ENCODE results near the gene SPATS2. TPM values are rescaled to one million over a fixed set of nuclear protein-coding genes. Genes with fewer than 3 reads are reported as not detected.

The SPATS2 gene
- total RNA-seq, 6 experiments from 2014 or later = 33.4 to 64.4 (median 50.9) TPM

DNA sequence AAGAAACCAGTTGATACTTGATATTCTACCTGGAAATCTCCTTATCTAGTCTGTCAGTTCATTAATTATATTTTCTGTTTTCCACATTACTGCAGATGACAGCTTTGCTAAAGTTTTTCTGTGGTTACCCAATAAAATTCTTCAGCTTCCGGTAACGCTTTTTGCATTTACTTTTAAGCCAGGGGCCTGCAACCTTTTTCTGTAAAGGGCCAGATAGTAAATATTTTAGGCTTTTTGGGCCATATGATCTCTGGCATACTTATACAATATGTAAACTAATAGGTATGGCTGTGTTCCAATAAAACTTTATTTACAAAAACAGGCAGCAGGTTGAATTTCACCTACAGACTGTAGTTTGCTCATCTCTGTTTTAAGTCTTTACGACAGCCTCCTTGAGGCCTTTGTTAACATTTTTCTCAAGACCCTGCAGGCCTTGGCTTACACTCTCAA lies 48.3 kb downstream of the SPATS2 start:
- Mint-ChIP-seq H3K4me3 (no peak overlapping the region), H3K27me3 (ENCODE audit: insufficient read depth) (0 out of 2 replicates have a peak, but pooled peaks cover 1% of the 10 kb centered on the region), H3K36me3 (ENCODE audit: low read depth) (peaks cover 6% of the 10 kb centered on the region; the same call in 1 of the 2 replicates), H3K9me3 (no peaks in the 10 kb centered on the region), H3K27ac (no peak overlapping the region), H3K4me1 (ENCODE audit: low read depth) (peaks cover 55% of the 10 kb centered on the region)
- TF ChIP-seq, protein P1, sequence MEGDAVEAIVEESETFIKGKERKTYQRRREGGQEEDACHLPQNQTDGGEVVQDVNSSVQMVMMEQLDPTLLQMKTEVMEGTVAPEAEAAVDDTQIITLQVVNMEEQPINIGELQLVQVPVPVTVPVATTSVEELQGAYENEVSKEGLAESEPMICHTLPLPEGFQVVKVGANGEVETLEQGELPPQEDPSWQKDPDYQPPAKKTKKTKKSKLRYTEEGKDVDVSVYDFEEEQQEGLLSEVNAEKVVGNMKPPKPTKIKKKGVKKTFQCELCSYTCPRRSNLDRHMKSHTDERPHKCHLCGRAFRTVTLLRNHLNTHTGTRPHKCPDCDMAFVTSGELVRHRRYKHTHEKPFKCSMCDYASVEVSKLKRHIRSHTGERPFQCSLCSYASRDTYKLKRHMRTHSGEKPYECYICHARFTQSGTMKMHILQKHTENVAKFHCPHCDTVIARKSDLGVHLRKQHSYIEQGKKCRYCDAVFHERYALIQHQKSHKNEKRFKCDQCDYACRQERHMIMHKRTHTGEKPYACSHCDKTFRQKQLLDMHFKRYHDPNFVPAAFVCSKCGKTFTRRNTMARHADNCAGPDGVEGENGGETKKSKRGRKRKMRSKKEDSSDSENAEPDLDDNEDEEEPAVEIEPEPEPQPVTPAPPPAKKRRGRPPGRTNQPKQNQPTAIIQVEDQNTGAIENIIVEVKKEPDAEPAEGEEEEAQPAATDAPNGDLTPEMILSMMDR (IDR thresholded peaks at IDR 0.05) = no peak
- no peak for DNase-seq

DNA sequence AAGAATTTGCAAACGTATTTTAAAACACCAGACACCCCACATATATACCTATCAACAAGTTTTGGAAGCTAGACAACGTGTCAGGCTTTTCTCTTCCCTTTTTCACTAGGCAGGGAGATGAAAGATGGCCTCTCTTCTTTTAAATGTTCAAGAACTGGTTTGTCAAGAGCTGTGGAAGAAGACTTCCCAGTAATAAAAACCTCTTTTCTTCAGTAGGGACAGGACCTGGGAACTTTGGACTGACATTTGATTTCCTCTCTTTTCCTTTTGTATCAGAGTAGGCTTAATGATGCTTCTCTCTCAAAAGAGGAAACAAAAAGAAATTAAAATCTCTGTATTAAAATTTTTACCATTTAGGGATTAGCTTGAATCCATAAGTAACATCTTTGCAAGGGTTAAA lies 49.6 kb downstream of the SPATS2 start:
- peaks cover 54% of the 10 kb centered on the region for H3K4me1 Mint-ChIP-seq (ENCODE audit: low read depth)
- 0 out of 2 replicates have a peak, but pooled peaks cover 1% of the 10 kb centered on the region for H3K27me3 Mint-ChIP-seq (ENCODE audit: insufficient read depth)

DNA sequence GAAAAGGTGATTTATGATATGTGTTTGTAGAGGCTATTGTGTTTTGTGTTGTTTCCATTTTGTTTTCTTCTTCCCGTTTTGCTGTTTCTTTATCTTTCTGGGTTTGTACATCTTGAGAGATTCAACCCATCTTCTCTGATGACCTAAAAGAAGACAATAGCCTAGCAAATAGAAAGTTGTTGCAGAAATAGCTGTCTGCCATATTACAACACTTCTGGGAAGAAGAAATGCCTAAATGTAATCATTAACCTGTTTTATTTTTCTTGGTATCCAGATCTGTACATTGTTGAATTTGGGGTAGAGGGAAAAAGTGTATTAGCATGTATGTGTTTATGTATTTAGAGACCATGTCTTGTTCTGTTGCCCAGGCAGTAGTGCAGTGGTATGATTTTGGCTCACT lies 50.3 kb downstream of the SPATS2 start:
- Mint-ChIP-seq H3K36me3 (ENCODE audit: low read depth) (peaks cover 5% of the 10 kb centered on the region; the same call in 1 of the 2 replicates), H3K4me1 (ENCODE audit: low read depth) (peaks cover 58% of the 10 kb centered on the region), H3K9me3 (no peaks in the 10 kb centered on the region), H3K27ac (no peak overlapping the region), H3K4me3 (no peak overlapping the region), H3K27me3 (ENCODE audit: insufficient read depth) (0 out of 2 replicates have a peak, but pooled peaks cover 1% of the 10 kb centered on the region)
- DNase-seq = no peak
- TF ChIP-seq, protein P1 (IDR thresholded peaks at IDR 0.05) = no peak

More for the DNA sequence above, 49.6 kb downstream of the SPATS2 start:
- Mint-ChIP-seq H3K4me3 (no peak overlapping the region), H3K36me3 (ENCODE audit: low read depth) (peaks cover 5% of the 10 kb centered on the region; the same call in 1 of the 2 replicates), H3K9me3 (no peaks in the 10 kb centered on the region), H3K27ac (no peak overlapping the region)
- TF ChIP-seq, protein P1 (IDR thresholded peaks at IDR 0.05) = no peak
- DNase-seq = no peak

DNA sequence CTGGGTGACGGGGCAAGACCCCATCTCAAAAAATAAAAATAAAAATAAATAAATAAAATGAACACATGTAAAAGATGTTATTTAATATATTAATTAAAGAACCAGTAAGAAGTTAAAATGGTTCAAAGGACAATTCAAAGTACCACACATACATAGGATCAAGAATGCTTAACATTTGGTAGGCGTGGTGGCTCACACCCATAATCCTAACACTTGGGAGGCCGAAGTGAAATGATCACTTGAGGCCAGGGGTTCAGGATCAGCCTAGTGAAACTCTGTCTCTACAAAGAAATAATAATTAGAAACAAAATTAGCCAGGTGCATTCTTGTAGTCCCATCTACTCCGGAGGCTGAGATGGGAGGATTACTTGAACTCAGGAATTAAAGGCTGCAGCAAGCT lies 53.3 kb downstream of the SPATS2 start:
- peaks cover 13% of the 10 kb centered on the region; the same call in 1 of the 2 replicates for H3K36me3 Mint-ChIP-seq (ENCODE audit: low read depth)
- DNase-seq = no peak
- H3K4me1 Mint-ChIP-seq (ENCODE audit: low read depth) = peaks cover 34% of the 10 kb centered on the region
- TF ChIP-seq, protein P1 (IDR thresholded peaks at IDR 0.05) = no peak
- H3K27me3 Mint-ChIP-seq (ENCODE audit: insufficient read depth) = 0 out of 2 replicates have a peak, but pooled peaks cover 1% of the 10 kb centered on the region
- no peaks in the 10 kb centered on the region for H3K9me3 Mint-ChIP-seq
- H3K27ac Mint-ChIP-seq = no peak overlapping the region
- H3K4me3 Mint-ChIP-seq = no peak overlapping the region

DNA sequence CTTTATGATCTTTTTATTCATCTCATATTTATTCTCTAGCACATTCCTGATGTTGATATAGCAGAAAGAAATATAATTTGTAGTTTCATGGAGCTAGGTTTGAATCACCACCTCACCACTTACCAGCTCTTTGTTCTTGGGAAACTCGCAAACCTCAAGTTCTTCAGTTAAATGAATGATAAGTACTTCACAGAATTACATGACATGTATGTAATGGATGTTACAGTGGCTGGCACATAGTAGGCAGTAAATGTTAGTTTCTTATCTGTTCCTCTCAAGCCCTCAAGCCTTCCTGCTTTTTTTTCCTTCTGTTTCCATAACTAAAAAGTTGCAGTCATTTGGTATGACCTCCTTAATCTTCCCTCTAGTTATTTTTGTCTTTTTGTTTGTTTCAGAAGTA lies 54.9 kb downstream of the SPATS2 start:
- peaks cover 20% of the 10 kb centered on the region for H3K36me3 Mint-ChIP-seq (ENCODE audit: low read depth)
- no peaks in the 10 kb centered on the region for H3K9me3 Mint-ChIP-seq
- H3K27ac Mint-ChIP-seq = no peak overlapping the region
- no peak for DNase-seq
- H3K4me3 Mint-ChIP-seq = no peak overlapping the region
- TF ChIP-seq, protein P1 (IDR thresholded peaks at IDR 0.05) = no peak
- peaks cover 28% of the 10 kb centered on the region for H3K4me1 Mint-ChIP-seq (ENCODE audit: low read depth)
- no peaks in the 10 kb centered on the region for H3K27me3 Mint-ChIP-seq (ENCODE audit: insufficient read depth)
